Vagina (tissue), 2 donors: Measurements from ENCODE around the gene KCNA3. TPM values are rescaled to one million over a fixed set of nuclear protein-coding genes. Genes with fewer than 3 reads are reported as not detected.

Source experiments
- DNase-seq, 2 donors: peaks; one replicate each; pipeline ENCODE4 v3.0.0-alpha.2; 2017; ENCODE audit errors: extremely low spot score in 2 of 2
- H3K27ac ChIP-seq: fragments of 200-600 bp; sonication (generic); one replicate; pipeline ENCODE4 v1.5.1; 2019
- H3K27me3 ChIP-seq: fragments of 200-600 bp; sonication (generic); one replicate; pipeline ENCODE4 v1.5.1; 2019
- H3K36me3 ChIP-seq, 2 donors: fragments of 200-600 bp; sonication (generic); one replicate each; pipeline ENCODE4 v1.5.1; 2017 to 2019
- H3K4me1 ChIP-seq: fragments of 200-600 bp; sonication (generic); one replicate; pipeline ENCODE4 v1.5.1; 2019
- H3K4me3 ChIP-seq, 2 donors: fragments of 200-600 bp; sonication (generic); 1 replicate in 1 of 2; 2 replicates in 1 of 2; pipeline ENCODE4 v1.5.1; 2016 to 2019
- H3K9me3 ChIP-seq: fragments of 200-600 bp; sonication (generic); one replicate; pipeline ENCODE4 v1.5.1; 2019
- CTCF ChIP-seq, 3 experiments: fragments of 450-650 bp in 2 of 3; fragments of 200-600 bp in 1 of 3; sonication (generic) in 1 of 3; IDR thresholded peaks; one replicate each; pipeline ENCODE4 v1.5.1; 2017 to 2019; ENCODE audit warnings: antibody characterized with exemption in 3 of 3, mild to moderate bottlenecking in 2 of 3, moderate library complexity in 2 of 3
- POLR2A ChIP-seq, 2 donors: fragments of 450-650 bp; IDR thresholded peaks; one replicate each; pipeline ENCODE4 v1.6.1; 2017; ENCODE audit warnings: antibody characterized with exemption in 2 of 2, mild to moderate bottlenecking in 2 of 2, moderate library complexity in 2 of 2
- POLR2AphosphoS5 ChIP-seq, 2 donors: sonication (generic); formaldehyde crosslinking; IDR thresholded peaks; one replicate each; pipeline ENCODE4 v1.9.0; 2017; ENCODE audit warnings: antibody characterized with exemption in 2 of 2, mild to moderate bottlenecking in 2 of 2, low read depth in 1 of 2; ENCODE audit not compliant: insufficient read depth in 1 of 2
- intact Hi-C: fragments of 100-400 bp; cut with DNase I; formaldehyde crosslinking; loops from one replicate; pipeline ENCODE4 v1.15.1; 2023
- total RNA-seq: library from RNA; depleted of rRNA; stranded (reverse); fragments of >200 nt; gene quantifications from one replicate; pipeline ENCODE4 v1.2.3, GENCODE V29; 2016

The KCNA3 gene
- total RNA-seq, 1 donor from 2014 or later: 8.1 TPM

DNA sequence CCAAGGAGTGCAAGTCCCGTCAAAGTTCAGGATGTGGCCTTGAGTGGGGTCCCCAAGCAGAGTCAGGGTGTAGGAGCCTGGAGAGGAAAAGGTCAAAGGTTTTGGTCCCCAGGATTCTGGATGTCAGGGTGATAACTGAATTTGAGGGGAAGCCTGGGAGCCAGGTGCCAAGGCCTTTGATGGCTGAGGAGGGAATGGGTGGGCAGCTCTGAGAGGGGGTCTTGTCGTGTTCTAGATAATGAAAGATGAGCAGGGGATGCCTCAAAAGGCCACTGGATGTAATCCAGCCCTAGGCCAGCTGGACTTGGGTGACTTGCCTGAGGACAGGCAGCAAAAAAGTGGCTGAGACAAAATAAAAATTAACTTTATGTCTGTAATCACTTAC lies 41.1 kb downstream of the KCNA3 start:
- H3K4me1 ChIP-seq: peaks cover 20% of the 10 kb centered on the region
- TF ChIP-seq CTCF (IDR thresholded peaks at IDR 0.05): no peak
- no peak for TF ChIP-seq POLR2A (IDR thresholded peaks at IDR 0.05)
- TF ChIP-seq POLR2AphosphoS5 (IDR thresholded peaks at IDR 0.05; ENCODE audit: insufficient read depth in 1 of 2, low read depth in 1 of 2): no peak
- no peaks in the 10 kb centered on the region for H3K27me3 ChIP-seq
- DNase-seq: peak in 1 of 2 donors; percentile 80
- no peaks in the 10 kb centered on the region for H3K9me3 ChIP-seq
- intact Hi-C loops: loop anchor here (5.0 kb wide), 2 partner anchors 134 to 149 kb away; no protein-coding TSS in a partner anchor
- H3K4me3 ChIP-seq: no peak overlapping the region
- H3K27ac ChIP-seq: no peak overlapping the region
- no peaks in the 10 kb centered on the region for H3K36me3 ChIP-seq

DNA sequence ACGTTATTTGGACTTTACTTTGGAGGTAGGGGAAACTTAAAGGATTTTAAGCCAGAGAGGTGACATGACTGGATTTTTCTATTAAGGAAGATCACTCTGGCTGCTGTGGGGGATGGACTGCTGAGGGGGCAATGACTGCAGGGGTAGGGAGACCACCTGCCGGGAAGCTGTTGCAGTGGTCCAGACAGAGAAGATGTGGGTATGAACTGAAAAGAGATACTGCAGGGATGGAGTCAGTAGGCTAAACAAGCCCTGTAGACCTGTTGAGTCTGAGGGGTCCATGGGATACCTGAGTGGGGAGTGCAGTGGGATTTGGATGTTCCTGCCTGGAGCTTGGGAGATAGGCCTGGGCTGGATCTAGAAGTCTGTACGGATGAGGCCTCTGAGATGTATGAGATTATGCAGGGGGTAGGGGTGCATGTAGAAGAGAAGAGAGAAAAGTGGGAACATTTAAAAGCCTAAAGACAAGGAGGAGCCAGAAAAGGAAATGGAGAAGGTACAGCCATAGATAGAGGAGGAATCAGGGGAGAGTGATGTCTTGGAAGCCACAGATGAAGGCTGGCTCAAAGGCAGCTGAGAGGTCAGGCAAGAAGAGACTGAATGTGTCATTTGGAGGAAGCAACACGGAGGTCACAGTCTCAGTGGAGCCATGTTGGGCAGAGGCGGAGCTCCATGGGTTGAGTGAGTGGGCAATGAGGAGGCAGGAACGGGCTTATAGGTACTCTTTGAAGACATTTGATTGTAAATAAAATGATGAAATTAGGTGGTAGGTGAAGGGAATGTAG lies 42.7 kb downstream of the KCNA3 start:
- no peak overlapping the region for H3K27ac ChIP-seq
- H3K36me3 ChIP-seq: no peaks in the 10 kb centered on the region
- TF ChIP-seq CTCF (IDR thresholded peaks at IDR 0.05): no peak
- no peak for TF ChIP-seq POLR2AphosphoS5 (IDR thresholded peaks at IDR 0.05; ENCODE audit: insufficient read depth in 1 of 2, low read depth in 1 of 2)
- no peaks in the 10 kb centered on the region for H3K9me3 ChIP-seq
- peaks cover 20% of the 10 kb centered on the region for H3K4me1 ChIP-seq
- DNase-seq: peak in 1 of 2 donors; percentile 47
- intact Hi-C loops: loop anchor here (5.0 kb wide), 2 partner anchors 135 to 150 kb away; no protein-coding TSS in a partner anchor
- H3K4me3 ChIP-seq: no peak overlapping the region
- no peaks in the 10 kb centered on the region for H3K27me3 ChIP-seq

DNA sequence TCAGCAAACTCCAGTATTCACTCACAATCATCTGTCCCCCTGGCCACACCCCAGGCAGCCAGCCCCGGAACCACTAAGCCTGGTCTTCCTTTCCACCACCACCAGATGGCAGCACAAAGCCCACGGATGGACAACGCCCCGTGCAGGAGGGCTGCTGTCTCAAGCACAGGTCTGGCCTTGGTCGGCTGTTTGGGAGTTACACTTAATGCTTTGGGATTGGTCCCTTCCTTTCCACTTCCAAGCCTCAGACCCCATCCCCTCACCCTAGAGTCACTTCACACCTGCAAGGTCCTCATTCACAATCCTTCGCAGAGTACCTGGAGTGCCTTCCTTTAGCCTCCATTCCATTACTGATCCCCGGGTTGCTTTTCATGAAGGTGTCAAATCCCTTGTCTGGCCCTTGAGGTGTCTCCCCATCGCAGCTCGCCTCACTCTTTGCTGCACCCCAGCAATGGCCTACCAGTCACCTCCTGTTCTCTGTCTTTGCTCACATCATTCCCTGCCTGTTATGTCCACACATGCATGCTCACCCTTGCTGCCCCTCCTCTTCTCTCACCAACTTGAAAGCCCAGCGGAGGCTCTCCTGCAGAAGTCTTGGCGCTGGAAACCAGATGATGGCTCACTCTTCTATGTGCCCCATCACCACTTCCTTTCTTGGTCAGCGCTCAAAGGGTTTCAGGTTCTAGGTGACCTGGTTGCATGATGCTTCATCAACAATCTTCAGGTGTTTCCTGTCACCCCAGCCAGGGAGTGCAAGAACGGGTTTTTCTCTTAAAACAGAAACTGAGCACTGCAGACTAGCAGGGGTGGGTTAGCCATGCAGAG lies 43.7 kb downstream of the KCNA3 start:
- intact Hi-C loops: loop anchor here (5.0 kb wide), 2 partner anchors 136 to 151 kb away; no protein-coding TSS in a partner anchor

GRCh38 chr1:110628323-110629105 lies 46.2 kb downstream of the KCNA3 start:
- Histone ChIP-seq H3K9me3 (no peaks in the 10 kb centered on the region), H3K4me3 (no peak overlapping the region), H3K4me1 (no peaks in the 10 kb centered on the region), H3K36me3 (no peaks in the 10 kb centered on the region), H3K27me3 (no peaks in the 10 kb centered on the region), H3K27ac (no peak overlapping the region)
- peak in 1 of 2 donors; percentile 65 for DNase-seq
- TF ChIP-seq POLR2A (IDR thresholded peaks at IDR 0.05) (no peak), CTCF (IDR thresholded peaks at IDR 0.05) (no peak), POLR2AphosphoS5 (IDR thresholded peaks at IDR 0.05; ENCODE audit: insufficient read depth in 1 of 2, low read depth in 1 of 2) (no peak)
- intact Hi-C loops: no loop called here

More for the DNA sequence above, 43.7 kb downstream of the KCNA3 start:
- peaks cover 20% of the 10 kb centered on the region for H3K4me1 ChIP-seq
- H3K36me3 ChIP-seq: no peaks in the 10 kb centered on the region
- TF ChIP-seq POLR2AphosphoS5 (IDR thresholded peaks at IDR 0.05; ENCODE audit: insufficient read depth in 1 of 2, low read depth in 1 of 2) (no peak), CTCF (IDR thresholded peaks at IDR 0.05) (peak; percentile 77 to 93 (median 88)), POLR2A (IDR thresholded peaks at IDR 0.05) (no peak)
- H3K9me3 ChIP-seq: no peaks in the 10 kb centered on the region
- H3K27ac ChIP-seq: no peak overlapping the region
- H3K27me3 ChIP-seq: no peaks in the 10 kb centered on the region
- peak; percentile 85 to 94 for DNase-seq
- no peak overlapping the region for H3K4me3 ChIP-seq
